GM23338 (cell line): Measurements from ENCODE around the gene RYR2. TPM values are rescaled to one million over a fixed set of nuclear protein-coding genes. Genes with fewer than 3 reads are reported as not detected.

Experiments used
- ATAC-seq: fragments of 200-7000 bp; cut with Tn5 transposase; 3 replicates; pipeline ENCODE4 v1.9.1; 2020
- DNase-seq: peaks from one replicate; pipeline ENCODE4 v3.0.0-alpha.2; 2015; ENCODE audit warnings: low spot score
- H2AFZ ChIP-seq: fragments of 200-600 bp; sonication (generic); 2 replicates; pipeline ENCODE4 v1.8.0; 2016; ENCODE audit warnings: antibody characterized with exemption, mild to moderate bottlenecking, moderate library complexity
- H3F3A ChIP-seq: fragments of 200-600 bp; sonication (generic); replicated peaks from 2 replicates; pipeline ENCODE4 v1.8.0; 2017; ENCODE audit warnings: antibody characterized with exemption, mixed run types, low read depth
- H3K27ac ChIP-seq: fragments of 200-600 bp; sonication (generic); 2 replicates; pipeline ENCODE4 v1.6.1; 2016; ENCODE audit warnings: low read depth
- H3K27me3 ChIP-seq: fragments of 200-600 bp; sonication (generic); 2 replicates; pipeline ENCODE4 v1.8.0; 2016; ENCODE audit warnings: mild to moderate bottlenecking, mixed run types, moderate library complexity; ENCODE audit not compliant: insufficient read depth
- H3K36me3 ChIP-seq: fragments of 200-600 bp; sonication (generic); 2 replicates; pipeline ENCODE4 v1.8.0; 2016; ENCODE audit warnings: mild to moderate bottlenecking; ENCODE audit not compliant: insufficient read depth
- H3K4me1 ChIP-seq: fragments of 200-600 bp; sonication (generic); 2 replicates; pipeline ENCODE4 v1.8.0; 2016; ENCODE audit warnings: mild to moderate bottlenecking, moderate library complexity; ENCODE audit not compliant: insufficient read depth
- H3K4me2 ChIP-seq: fragments of 200-600 bp; sonication (generic); 2 replicates; pipeline ENCODE4 v1.7.1; 2017; ENCODE audit warnings: mixed run types
- H3K4me3 ChIP-seq: fragments of 200-600 bp; sonication (generic); 2 replicates; pipeline ENCODE4 v1.6.1; 2016; ENCODE audit warnings: mixed run types
- H3K79me2 ChIP-seq: fragments of 200-600 bp; sonication (generic); replicated peaks from 2 replicates; pipeline ENCODE4 v1.8.0; 2017; ENCODE audit warnings: mild to moderate bottlenecking; ENCODE audit not compliant: insufficient read depth
- H3K9me2 ChIP-seq: fragments of 200-600 bp; sonication (generic); 2 replicates; pipeline ENCODE4 v1.8.0; 2017; ENCODE audit not compliant: insufficient read depth
- H4K20me1 ChIP-seq: fragments of 200-600 bp; sonication (generic); replicated peaks from 2 replicates; pipeline ENCODE4 v1.8.0; 2017; ENCODE audit warnings: mild to moderate bottlenecking; ENCODE audit not compliant: insufficient read depth
- H3K27ac Mint-ChIP-seq: 2 replicates; pipeline ENCODE4 v1.8.0; 2020; ENCODE audit warnings: inconsistent platforms, mild to moderate bottlenecking, moderate library complexity, mixed read lengths
- H3K27me3 Mint-ChIP-seq: 3 replicates; pipeline ENCODE4 v1.8.0; 2022; ENCODE audit warnings: low read depth, mild to moderate bottlenecking, moderate library complexity, mixed read lengths, inconsistent platforms; ENCODE audit not compliant: insufficient read depth, poor library complexity
- H3K36me3 Mint-ChIP-seq: 3 replicates; pipeline ENCODE4 v1.8.0; 2021; ENCODE audit warnings: low read depth, mild to moderate bottlenecking, inconsistent platforms, moderate library complexity, mixed read lengths
- H3K4me1 Mint-ChIP-seq: 3 replicates; pipeline ENCODE4 v1.8.0; 2020; ENCODE audit warnings: mild to moderate bottlenecking, inconsistent platforms, mixed read lengths
- H3K4me3 Mint-ChIP-seq: 3 replicates; pipeline ENCODE4 v1.8.0; 2021; ENCODE audit warnings: moderate library complexity, mild to moderate bottlenecking, inconsistent platforms, mixed read lengths
- H3K9me3 Mint-ChIP-seq: 3 replicates; pipeline ENCODE4 v1.8.0; 2020; ENCODE audit warnings: moderate library complexity, mild to moderate bottlenecking, inconsistent platforms, mixed read lengths
- CREB1 ChIP-seq: fragments of 250-450 bp; sonication (Bioruptor Pico); IDR thresholded peaks from 2 replicates; pipeline ENCODE4 v1.5.0; 2020; ENCODE audit warnings: low read depth, mild to moderate bottlenecking, moderate library complexity
- EZH2 ChIP-seq: fragments of 200-600 bp; sonication (generic); IDR thresholded peaks from one replicate; pipeline ENCODE4 v1.8.0; 2017; ENCODE audit warnings: antibody characterized with exemption, mild to moderate bottlenecking, low read depth; ENCODE audit not compliant: unreplicated experiment
- EZH2phosphoT487 ChIP-seq: fragments of 200-600 bp; sonication (generic); IDR thresholded peaks from one replicate; pipeline ENCODE4 v1.8.1; 2018; ENCODE audit warnings: antibody characterized with exemption; ENCODE audit not compliant: unreplicated experiment
- JUNB ChIP-seq: IDR thresholded peaks from one replicate; pipeline ENCODE4 v1.6.1; 2016; ENCODE audit warnings: antibody characterized with exemption; ENCODE audit not compliant: unreplicated experiment
- NANOG ChIP-seq: IDR thresholded peaks from 2 replicates; pipeline ENCODE4 v1.6.1; 2016; ENCODE audit warnings: antibody characterized with exemption, borderline replicate concordance
- POLR2AphosphoS5 ChIP-seq: IDR thresholded peaks from 2 replicates; pipeline ENCODE4 v1.6.1; 2016; ENCODE audit warnings: antibody characterized with exemption, low read depth
- REST ChIP-seq: IDR thresholded peaks from one replicate; pipeline ENCODE4 v1.6.1; 2018; ENCODE audit warnings: antibody characterized with exemption; ENCODE audit not compliant: unreplicated experiment
- STAT1 ChIP-seq: IDR thresholded peaks from one replicate; pipeline ENCODE4 v1.6.1; 2016; ENCODE audit warnings: antibody characterized with exemption; ENCODE audit not compliant: unreplicated experiment
- ZNF114 ChIP-seq: fragments of 250-450 bp; sonication (Bioruptor Pico); IDR thresholded peaks from 2 replicates; pipeline ENCODE4 v1.5.0; 2020; ENCODE audit warnings: mild to moderate bottlenecking, moderate library complexity
- ZNF331 ChIP-seq: fragments of 250-450 bp; sonication (Bioruptor Pico); IDR thresholded peaks from 2 replicates; pipeline ENCODE4 v1.5.0; 2020; ENCODE audit warnings: low read depth, mild to moderate bottlenecking, moderate library complexity
- ZNF462 ChIP-seq: fragments of 250-450 bp; sonication (Bioruptor Pico); IDR thresholded peaks from 2 replicates; pipeline ENCODE4 v1.5.0; 2020; ENCODE audit warnings: mild to moderate bottlenecking, moderate library complexity
- polyA plus RNA-seq: library from polyadenylated mRNA; unstranded; fragments of >200 nt; fragmentation: Nextera tagmentation; extraction: Ambion mirVana; gene quantifications from 2 replicates; pipeline ENCODE4 v1.2.1, GENCODE V29; 2016
- total RNA-seq: library from RNA; depleted of rRNA; stranded (reverse); fragments of >200 nt; shearing (Covaris generic); gene quantifications from 2 replicates; pipeline ENCODE4 v1.2.3, GENCODE V29; 2014
- TF ChIP-seq, protein P1 (sequence below): IDR thresholded peaks from 2 replicates; pipeline ENCODE4 v1.6.1; 2016; ENCODE audit warnings: antibody characterized with exemption
- TF ChIP-seq, protein P2 (sequence below), 2 experiments: fragments of 200-600 bp in 1 of 2; sonication (generic) in 1 of 2; conservative IDR thresholded peaks; 2 replicates each; pipeline versions ENCODE4 v1.5.1 to v1.6.1; 2016 to 2017; ENCODE audit warnings: antibody characterized with exemption in 2 of 2, low read depth in 2 of 2, mild to moderate bottlenecking in 2 of 2, moderate library complexity in 1 of 2

RYR2 gene
- total and polyA plus RNA-seq, 2 experiments from 2014 or later: 8.9 to 10.0 TPM

DNA sequence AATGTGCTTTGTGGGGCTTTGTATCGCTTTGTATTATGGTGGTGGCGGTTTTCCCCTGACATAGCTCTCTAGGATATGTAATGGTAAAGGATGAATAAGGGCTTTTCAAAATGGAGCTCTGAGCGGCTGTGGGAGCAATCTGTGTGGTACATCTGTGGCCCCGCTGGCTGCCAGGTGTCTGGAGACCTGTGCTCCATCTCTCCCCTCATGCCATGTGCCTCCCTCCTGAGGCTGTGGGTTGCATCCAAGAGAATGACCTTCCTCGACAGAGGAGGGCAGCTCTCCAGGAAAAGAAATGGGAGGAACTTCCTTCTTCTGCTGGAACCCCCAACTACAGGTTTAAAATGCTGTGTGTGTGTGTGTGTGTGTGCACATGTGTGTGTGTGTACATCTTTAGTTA is 78.7 kb downstream of the RYR2 start:
- Mint-ChIP-seq H3K9me3 (peaks cover 8% of the 10 kb centered on the region; the same call in 2 of the 3 replicates), H3K27me3 (peaks cover 3% of the 10 kb centered on the region), H3K36me3 (peaks cover 8% of the 10 kb centered on the region; the same call in 2 of the 3 replicates), H3K27ac (no peak overlapping the region), H3K4me1 (peaks cover 3% of the 10 kb centered on the region; the same call in 2 of the 3 replicates), H3K4me3 (no peak overlapping the region)
- Histone ChIP-seq H3K4me3 (no peak overlapping the region), H4K20me1 (no peaks in the 10 kb centered on the region), H3F3A (no peaks in the 10 kb centered on the region), H2AFZ (no peak overlapping the region), H3K27ac (no peak overlapping the region), H3K27me3 (no peaks in the 10 kb centered on the region), H3K36me3 (no peaks in the 10 kb centered on the region), H3K4me2 (no peak overlapping the region), H3K4me1 (no peaks in the 10 kb centered on the region; the same call in 1 of the 2 replicates), H3K79me2 (peaks cover 41% of the 10 kb centered on the region), H3K9me2 (peaks cover 8% of the 10 kb centered on the region; the same call in 1 of the 2 replicates)
- no peak for TF ChIP-seq REST
- TF ChIP-seq, protein P1, sequence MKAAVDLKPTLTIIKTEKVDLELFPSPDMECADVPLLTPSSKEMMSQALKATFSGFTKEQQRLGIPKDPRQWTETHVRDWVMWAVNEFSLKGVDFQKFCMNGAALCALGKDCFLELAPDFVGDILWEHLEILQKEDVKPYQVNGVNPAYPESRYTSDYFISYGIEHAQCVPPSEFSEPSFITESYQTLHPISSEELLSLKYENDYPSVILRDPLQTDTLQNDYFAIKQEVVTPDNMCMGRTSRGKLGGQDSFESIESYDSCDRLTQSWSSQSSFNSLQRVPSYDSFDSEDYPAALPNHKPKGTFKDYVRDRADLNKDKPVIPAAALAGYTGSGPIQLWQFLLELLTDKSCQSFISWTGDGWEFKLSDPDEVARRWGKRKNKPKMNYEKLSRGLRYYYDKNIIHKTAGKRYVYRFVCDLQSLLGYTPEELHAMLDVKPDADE: no peak
- no peak for TF ChIP-seq JUNB
- TF ChIP-seq, protein P2, sequence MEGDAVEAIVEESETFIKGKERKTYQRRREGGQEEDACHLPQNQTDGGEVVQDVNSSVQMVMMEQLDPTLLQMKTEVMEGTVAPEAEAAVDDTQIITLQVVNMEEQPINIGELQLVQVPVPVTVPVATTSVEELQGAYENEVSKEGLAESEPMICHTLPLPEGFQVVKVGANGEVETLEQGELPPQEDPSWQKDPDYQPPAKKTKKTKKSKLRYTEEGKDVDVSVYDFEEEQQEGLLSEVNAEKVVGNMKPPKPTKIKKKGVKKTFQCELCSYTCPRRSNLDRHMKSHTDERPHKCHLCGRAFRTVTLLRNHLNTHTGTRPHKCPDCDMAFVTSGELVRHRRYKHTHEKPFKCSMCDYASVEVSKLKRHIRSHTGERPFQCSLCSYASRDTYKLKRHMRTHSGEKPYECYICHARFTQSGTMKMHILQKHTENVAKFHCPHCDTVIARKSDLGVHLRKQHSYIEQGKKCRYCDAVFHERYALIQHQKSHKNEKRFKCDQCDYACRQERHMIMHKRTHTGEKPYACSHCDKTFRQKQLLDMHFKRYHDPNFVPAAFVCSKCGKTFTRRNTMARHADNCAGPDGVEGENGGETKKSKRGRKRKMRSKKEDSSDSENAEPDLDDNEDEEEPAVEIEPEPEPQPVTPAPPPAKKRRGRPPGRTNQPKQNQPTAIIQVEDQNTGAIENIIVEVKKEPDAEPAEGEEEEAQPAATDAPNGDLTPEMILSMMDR (conservative IDR thresholded peaks at IDR 0.05; ENCODE audit: low read depth in 2 of 2): no peak
- no peak for TF ChIP-seq NANOG
- no peak for TF ChIP-seq STAT1
- TF ChIP-seq ZNF331 (CRISPR knock-in tag): no peak
- TF ChIP-seq EZH2phosphoT487: no peak
- no peak for TF ChIP-seq EZH2
- no peak for TF ChIP-seq ZNF462 (CRISPR knock-in tag)
- no peak for TF ChIP-seq CREB1 (CRISPR knock-in tag)
- TF ChIP-seq ZNF114 (CRISPR knock-in tag): no peak
- no peak for TF ChIP-seq POLR2AphosphoS5
- DNase-seq (no peak), ATAC-seq (no peak)
